Measurements from ENCODE around the gene PPT2.
"Not testable (repeated sequence)": the region's sequence is repeated elsewhere in the genome, so short reads cannot be mapped to it uniquely, and the experiment has no call there.

PPT2 gene

GRCh38 chr6:32176476-32177182 is 22.7 kb downstream of the PPT2 start:
- DNase-seq (ENCODE audit: low read depth in 3 of 3), result no peak

GRCh38 chr6:32177183-32177787 is 23.3 kb downstream of the PPT2 start:
- no peak for DNase-seq (ENCODE audit: low read depth in 3 of 3)

DNA sequence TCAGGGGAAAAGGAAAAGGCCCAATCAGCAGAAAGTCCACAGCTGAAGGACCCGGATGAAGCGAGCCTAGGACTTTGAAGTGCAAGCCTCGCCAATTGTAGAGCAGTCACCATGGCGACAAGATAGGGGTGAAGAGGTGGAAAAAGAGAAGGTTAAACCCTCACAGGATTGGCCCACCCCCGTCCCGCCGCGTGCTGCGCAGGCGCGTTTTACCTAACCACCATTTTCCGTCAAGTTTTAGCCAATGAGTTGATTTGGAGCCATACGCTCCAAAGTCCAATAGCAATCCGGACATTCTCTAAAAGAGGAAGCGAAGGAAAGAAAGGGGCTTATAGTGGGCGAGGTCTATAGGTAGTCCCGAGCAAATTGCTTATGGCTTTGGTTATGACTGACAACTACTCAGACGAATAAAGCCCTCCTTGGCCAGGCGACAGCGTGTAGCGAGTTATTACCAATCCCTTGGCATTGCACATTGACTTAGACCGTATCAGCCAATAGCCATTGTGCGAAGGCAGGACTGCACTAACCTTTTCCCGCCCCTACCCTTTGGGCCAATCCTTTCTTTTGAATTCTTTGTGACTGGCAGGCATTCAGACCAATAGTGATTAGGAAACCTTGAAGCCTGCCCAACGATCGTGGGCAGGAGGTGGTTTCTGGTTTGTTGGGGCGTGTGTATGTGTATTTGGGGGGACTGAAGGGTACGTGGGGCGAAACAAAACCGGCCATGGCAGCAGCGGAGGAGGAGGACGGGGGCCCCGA is 24.0 kb downstream of the PPT2 start, which contains the start of gene RNF5:
RNF5 (plus strand) TSS at position 618 of the 759 bp plus-strand sequence; CDS start at position 725, 107 bp downstream.
- peak; percentile 81 to 92 (median 88) for DNase-seq (ENCODE audit: low read depth in 3 of 3)

GRCh38 chr6:32178547-32179440 is 24.9 kb downstream of the PPT2 start:
- no peak for DNase-seq (ENCODE audit: low read depth in 3 of 3)

DNA sequence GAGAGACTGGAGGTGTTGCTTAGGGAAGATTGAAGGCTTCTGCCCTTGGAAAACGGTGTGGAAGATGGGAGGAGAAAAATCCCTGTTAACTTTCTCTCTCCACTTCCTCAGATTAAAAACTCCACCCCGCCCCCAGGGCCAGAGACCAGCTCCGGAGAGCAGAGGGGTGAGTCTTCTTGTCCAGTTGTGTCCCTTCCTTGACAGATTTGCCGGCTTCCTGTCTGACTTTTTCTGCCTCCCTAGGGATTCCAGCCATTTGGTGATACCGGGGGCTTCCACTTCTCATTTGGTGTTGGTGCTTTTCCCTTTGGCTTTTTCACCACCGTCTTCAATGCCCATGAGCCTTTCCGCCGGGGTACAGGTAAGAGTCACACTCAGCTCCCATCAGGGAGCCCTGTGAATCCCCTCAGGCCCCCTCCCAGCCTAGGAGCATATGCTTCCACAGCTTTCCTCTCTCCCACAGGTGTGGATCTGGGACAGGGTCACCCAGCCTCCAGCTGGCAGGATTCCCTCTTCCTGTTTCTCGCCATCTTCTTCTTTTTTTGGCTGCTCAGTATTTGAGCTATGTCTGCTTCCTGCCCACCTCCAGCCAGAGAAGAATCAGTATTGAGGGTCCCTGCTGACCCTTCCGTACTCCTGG is 25.9 kb downstream of the PPT2 start:
- DNase-seq (ENCODE audit: low read depth in 3 of 3), result no peak

DNA sequence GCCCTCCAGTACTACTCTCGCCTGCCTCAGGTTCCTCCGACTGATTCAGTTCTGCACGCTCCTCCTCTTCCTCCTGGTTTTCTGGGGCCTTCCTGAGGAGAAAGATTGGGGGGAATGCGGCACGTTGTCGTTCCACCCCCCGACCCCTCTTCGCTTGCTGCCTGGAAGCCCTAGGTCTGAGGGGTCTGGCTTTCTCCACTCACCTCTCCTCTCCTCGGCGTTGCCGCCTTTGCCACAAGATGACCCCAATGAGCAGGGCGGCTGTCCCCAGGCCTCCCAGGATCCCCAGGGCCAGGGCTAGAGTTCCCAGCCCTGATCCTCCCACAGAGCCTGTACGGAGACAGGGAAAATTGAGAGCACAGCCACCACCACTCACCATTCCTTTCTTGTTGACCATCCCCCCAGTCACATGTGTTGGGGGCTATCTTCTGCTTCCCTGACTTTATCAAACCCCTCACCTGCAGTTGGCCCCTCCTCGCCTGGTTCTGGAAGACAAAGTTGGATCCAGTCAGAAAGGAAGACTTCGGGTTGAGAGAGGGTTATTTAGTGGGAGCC is 27.3 kb downstream of the PPT2 start:
- no peak for DNase-seq (ENCODE audit: low read depth in 3 of 3)

DNA sequence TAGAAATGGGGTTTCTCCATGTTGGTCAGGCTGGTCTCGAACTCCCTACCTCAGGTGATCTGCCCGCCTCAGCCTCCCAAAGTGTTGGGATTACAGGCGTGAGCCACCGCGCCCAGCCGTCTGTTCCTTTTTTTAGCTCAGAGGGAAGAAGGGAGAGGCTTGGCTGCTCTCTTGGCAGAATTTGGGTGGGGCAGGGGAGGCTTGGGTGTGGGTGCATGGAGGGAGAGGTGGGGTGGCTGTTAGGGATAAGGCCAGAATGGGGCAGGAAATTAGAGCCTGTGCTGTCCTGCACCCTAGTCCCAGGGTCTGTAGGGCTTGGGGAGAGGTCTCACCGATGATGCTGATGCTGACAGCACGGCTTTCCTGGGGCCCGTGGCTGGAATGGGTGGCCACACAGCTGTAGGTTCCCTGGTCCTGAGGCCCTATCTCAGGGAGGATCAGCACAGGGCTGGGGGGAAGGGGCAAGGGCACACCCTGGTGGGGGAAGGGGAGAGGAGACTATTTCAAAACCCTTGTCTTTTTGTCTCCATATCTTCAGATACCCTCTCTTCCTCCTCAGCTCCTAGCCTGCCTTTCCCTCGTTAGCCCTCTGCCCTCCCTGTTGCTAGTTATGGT is 28.1 kb downstream of the PPT2 start:
- no peak for DNase-seq (ENCODE audit: low read depth in 3 of 3)

DNA sequence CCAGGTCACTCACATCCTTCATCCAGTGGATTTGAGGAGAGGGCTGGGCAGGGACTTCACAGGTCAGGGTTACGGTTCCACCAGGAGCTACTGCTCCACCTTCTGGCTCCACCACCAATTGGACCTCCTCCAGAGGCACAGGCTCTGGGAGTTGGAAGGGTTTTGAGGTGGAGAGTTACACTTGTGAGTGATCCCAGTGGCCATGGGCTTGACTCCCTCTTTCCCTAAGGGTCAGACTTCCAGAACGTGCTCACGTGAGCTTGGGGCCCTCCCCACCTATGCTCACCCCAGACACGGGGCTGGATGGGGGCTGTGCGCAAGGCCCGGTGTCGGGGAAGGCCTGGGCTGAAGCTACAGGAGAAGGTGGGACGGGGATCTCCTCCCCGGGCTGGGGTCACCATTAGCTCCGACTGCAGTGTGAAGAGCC is 28.6 kb downstream of the PPT2 start:
- DNase-seq (ENCODE audit: low read depth in 3 of 3), result no peak

GRCh38 chr6:32183030-32183429 is 29.1 kb downstream of the PPT2 start:
- no peak for DNase-seq (ENCODE audit: low read depth in 3 of 3)

- DNase-seq (ENCODE audit: low read depth in 3 of 3), result no peak
Measured at GRCh38 chr6:32183483-32184083, 29.6 kb downstream of the PPT2 start.

DNA sequence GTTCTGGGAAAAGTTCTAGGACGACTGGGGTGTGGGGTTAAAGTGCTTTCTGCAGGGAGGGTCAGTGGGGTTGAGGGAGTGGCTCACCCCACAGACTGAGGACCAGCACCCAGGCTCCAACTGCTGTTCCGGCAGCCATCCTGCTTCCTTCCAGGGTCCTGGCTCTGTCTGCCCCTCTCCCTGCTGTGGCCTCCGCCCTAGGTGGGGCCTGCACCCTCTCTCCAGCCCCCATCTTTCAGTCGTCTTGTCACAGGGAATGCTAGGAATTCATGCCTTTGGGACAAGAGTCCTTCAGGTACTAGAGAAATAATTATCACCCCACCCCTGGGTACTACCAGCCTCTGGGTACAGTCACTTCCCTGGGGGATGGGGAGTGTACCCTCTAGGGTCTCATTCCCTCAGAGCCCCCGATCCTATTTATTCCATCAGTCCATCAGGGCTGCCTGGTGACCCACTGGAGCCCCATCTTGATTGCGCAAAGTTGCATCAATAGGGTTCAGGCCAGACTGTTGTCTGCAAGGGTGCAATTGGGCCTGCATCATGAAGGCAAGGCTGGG is 30.2 kb downstream of the PPT2 start, which contains the start of gene AGER:
AGER (minus strand) TSS at position 170 of the 557 bp plus-strand sequence; CDS start at position 139, 31 bp downstream.
- DNase-seq (ENCODE audit: low read depth in 3 of 3), result no peak

DNA sequence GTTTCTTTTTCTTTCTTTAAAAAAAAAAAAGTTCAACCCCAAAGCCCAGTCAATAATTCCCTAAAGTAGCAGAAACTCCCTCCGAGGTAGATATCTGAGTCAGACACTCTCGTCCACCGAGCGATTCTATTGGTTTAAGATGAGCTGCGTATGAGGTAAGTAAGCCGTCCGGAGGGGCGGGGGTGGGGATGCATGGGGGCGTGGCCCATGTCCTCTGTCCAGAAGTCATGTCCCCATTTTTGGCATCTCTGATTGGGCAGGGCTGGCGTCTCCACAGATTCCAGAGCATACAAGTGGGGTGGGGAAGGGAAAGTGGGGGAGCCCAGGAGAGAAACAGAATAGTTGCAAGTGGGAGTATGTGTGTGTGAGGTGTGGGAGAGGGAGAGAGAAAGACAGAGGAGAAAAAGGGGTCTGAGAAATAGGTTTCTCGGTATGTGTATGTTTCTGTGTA is 31.8 kb downstream of the PPT2 start:
- peak in 1 of 3 experiments; percentile 70 for DNase-seq (ENCODE audit: low read depth in 3 of 3)

DNA sequence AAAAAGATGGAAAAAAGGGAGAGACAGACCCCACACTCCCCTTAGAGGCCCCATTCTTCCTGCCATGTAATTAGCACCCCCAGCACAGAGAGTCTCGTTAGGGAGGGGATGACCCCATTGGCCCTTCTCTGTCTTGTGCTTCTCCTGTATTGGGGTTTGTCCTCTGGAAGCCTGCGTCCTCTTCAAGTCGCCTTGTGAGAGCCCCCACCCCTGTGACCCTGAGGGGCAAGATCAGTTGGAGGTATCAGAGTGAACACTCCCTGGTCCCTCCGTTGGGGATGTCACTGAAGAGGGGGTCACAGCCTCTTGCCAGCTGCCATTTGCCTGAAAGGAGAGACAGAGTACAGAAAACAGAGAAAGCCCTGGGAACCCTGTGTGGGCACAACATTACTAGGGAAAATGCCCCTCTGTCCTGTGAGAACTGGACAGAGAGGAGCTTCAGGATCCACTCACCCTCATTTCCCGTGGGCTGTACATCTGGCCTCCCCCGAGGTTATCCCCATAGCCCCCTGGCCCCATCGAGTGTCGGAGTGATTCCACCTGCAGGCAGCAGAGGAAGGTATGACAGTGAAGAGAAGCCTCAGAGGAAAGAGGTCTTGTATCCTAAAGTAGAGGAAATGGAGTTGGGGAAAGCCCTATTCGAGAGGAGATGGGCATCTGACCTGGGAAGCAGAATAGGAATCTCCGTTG is 32.4 kb downstream of the PPT2 start:
- not testable (repeated sequence) for DNase-seq (ENCODE audit: low read depth in 3 of 3)

DNA sequence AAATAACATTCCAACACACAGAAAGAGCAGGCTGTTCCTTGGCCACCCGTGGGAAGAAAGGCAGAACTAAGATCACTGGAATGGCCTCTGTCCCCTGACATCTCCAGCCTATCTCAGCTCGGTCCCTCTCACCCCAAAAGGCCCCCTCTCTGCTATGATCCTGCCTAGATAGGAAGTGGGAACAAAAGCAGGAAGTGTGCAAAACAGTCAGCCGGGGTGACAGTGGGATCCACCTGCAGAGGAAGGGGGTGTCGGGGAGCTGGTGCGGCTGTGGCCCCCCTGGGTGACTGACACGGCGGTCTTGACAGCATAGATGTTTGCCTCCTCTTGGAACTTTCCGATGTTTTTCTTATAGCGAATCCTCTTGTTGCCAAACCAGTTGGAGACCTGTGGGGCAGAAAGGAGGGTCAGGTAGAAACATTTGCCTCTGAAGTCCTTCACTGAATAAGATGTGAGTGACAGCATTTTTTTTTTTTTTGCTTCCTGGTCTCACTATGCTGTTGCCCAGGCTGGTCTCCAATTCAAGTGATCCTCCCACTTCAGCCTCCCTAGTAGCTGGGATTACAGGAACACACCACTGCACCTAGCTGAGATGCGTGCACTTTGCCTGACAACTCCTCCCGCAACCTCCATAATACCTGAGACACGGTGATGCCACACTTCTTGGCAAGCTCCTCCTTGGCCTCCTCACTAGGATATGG is 33.2 kb downstream of the PPT2 start:
- no peak for DNase-seq (ENCODE audit: low read depth in 3 of 3)

DNA sequence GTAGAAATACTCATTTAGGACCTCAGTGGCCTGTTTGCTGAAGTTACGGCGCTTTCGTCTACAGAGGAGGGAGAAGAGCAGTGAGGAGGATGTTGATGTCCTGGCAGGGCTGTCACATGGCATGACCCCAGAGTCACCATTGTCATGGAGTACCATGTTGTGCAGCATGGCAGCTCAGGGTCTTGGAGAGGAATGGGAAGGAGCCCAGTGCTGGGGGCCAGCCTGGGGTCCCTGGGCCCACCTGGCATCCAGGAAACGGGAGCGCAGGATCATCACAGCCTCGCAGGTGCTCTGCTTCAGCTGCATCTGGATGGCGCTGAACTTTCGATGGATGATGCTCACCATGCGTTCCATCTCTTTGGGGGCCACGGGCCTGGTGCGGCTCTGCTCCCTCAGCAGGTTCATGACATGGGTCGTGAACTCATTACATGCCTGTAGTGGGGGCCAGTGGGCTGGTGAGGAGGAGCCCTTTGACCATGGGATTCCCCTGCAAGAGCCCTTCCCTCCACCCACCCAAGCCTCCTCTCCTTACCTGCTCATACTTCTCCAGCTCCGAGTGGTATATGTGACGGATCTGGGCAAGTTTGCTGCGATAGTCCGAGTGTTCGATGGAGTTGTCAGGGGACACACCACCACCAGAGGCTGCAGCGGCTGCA is 33.9 kb downstream of the PPT2 start:
- not testable (repeated sequence) for DNase-seq (ENCODE audit: low read depth in 3 of 3)

- no peak for DNase-seq (ENCODE audit: low read depth in 3 of 3)
Measured at GRCh38 chr6:32188381-32189068, 34.6 kb downstream of the PPT2 start.

All from stimulated activated CD4-positive, alpha-beta T cell treated with anti-CD3 and anti-CD28 coated beads, TNF-alpha, amount 100 ng/mL, for 24 hours (primary cell).